Activated naive CD4-positive, alpha-beta T cell treated with anti-CD3 and anti-CD28 coated beads, Interleukin-2, amount 10 ng/mL, durations not matched to agents 7 days and 5 days (primary cell): ENCODE measurements around the gene NPHP4.

ENCODE experiments used
- CTCF ChIA-PET: fragments of 350-600 bp; sonication (Branson Sonifier 250); formaldehyde crosslinking; loops from one replicate; lab custom pipeline; 2021; ENCODE audit warnings: antibody characterized with exemption; lab: Charles Lee
- DNase-seq: peaks from one replicate; pipeline ENCODE4 v3.0.0-alpha.2; 2020
- H3K27ac Mint-ChIP-seq: one replicate; pipeline ENCODE4 v1.8.0; 2021; ENCODE audit warnings: mild to moderate bottlenecking, moderate library complexity, mixed read lengths
- H3K27me3 Mint-ChIP-seq: one replicate; pipeline ENCODE4 v1.8.0; 2021; ENCODE audit warnings: mild to moderate bottlenecking, mixed read lengths
- H3K36me3 Mint-ChIP-seq: one replicate; pipeline ENCODE4 v1.8.0; 2021; ENCODE audit warnings: mixed read lengths
- H3K4me1 Mint-ChIP-seq: one replicate; pipeline ENCODE4 v1.8.0; 2021; ENCODE audit warnings: mixed read lengths
- H3K4me3 Mint-ChIP-seq: one replicate; pipeline ENCODE4 v1.8.0; 2021; ENCODE audit warnings: mild to moderate bottlenecking, moderate library complexity, mixed read lengths
- H3K9me3 Mint-ChIP-seq: one replicate; pipeline ENCODE4 v1.8.0; 2021; ENCODE audit warnings: mixed read lengths

Gene NPHP4

GRCh38 chr1:5890346-5891106, 101.7 kb downstream of the NPHP4 start:
- no peak overlapping the region for H3K4me3 Mint-ChIP-seq
- no peaks in the 10 kb centered on the region for H3K27me3 Mint-ChIP-seq
- no peak overlapping the region for H3K27ac Mint-ChIP-seq
- no peak for DNase-seq
- no peaks in the 10 kb centered on the region for H3K4me1 Mint-ChIP-seq
- CTCF ChIA-PET: no interaction called here
- H3K36me3 Mint-ChIP-seq: peaks cover 5% of the 10 kb centered on the region
- H3K9me3 Mint-ChIP-seq: no peaks in the 10 kb centered on the region

DNA sequence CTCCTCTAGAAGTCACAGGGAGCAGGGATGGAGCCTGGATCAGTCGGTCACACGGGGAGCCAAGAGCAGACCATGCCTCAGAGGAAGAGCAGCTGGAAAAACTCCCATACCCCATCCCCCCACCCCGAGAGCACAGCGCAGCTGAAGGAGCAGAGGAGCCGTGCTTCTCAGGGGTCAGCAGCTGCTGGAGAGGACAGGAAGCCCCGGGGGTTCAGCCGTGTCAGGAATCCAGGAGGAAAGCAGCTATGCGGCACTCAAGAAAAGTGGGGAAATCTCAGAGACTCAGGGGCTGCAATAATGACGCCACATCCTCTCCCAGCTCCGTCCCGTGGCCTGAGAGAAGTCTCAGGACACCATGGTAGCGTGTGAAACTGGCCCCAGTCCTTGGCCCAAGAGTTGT, 102.3 kb downstream of the NPHP4 start:
- no peaks in the 10 kb centered on the region for H3K9me3 Mint-ChIP-seq
- H3K27me3 Mint-ChIP-seq: no peaks in the 10 kb centered on the region
- H3K4me1 Mint-ChIP-seq: no peaks in the 10 kb centered on the region
- H3K4me3 Mint-ChIP-seq: no peak overlapping the region
- H3K27ac Mint-ChIP-seq: no peak overlapping the region
- CTCF ChIA-PET: no interaction called here
- H3K36me3 Mint-ChIP-seq: peaks cover 4% of the 10 kb centered on the region
- no peak for DNase-seq

DNA sequence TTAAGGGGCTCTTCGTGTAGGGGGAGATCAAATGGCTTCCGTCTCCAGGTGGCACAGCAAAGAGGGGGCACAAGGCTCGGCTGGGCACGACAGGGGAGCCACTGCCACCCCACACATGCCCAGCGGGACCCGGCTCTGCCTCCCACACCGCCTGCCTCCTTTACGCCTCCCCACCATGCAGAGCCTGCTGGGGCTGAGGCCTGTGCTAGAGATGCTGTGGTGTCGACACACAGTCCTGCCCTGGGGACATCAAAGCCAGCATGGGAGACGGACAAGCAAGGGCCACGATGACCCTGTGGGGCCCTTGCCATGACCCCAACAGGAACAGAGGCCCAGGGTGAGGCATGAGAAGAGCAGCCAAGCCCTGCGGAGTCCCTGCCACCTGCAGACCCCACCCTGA, 102.8 kb downstream of the NPHP4 start:
- CTCF ChIA-PET: interaction anchor here (0.7 kb wide), 1 partner anchor 379 kb away, joined by 3 read pairs; no protein-coding TSS in a partner anchor
- Mint-ChIP-seq H3K4me3 (no peak overlapping the region), H3K27me3 (no peaks in the 10 kb centered on the region), H3K4me1 (no peaks in the 10 kb centered on the region), H3K36me3 (peaks cover under 1% of the 10 kb centered on the region), H3K27ac (no peak overlapping the region), H3K9me3 (no peaks in the 10 kb centered on the region)
- no peak for DNase-seq

DNA sequence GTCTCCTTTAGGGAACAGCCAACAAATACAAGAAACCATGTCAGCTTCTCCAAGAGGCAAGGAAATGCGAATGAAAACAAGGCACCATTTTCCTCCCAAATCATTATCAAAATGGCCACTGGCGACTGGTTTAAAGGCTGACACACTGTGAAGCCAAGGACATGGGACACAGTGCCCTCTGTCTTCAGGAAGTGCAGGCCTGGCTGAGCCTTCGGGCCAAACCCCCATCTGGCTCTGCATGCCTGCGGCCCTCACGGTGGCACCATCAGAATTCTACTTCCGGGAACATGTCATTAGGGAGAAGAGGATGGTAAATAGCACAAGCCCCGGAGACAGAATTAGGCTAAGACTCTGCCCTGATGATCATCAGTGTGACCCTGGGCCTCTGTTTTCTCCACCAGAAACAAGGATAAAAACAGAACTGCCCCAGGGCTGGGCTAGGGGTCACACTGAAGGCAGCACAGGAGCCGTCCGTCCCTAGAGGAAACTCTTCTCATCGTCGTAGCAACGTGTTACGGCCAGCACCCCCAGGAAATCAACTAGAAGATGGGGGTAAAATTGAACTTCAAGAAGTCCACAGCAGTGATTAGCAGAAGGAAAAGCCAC, 103.5 kb downstream of the NPHP4 start:
- H3K36me3 Mint-ChIP-seq: no peaks in the 10 kb centered on the region
- CTCF ChIA-PET: interaction anchor here (0.7 kb wide), 1 partner anchor 379 kb away, joined by 3 read pairs; no protein-coding TSS in a partner anchor
- no peaks in the 10 kb centered on the region for H3K27me3 Mint-ChIP-seq
- DNase-seq: no peak
- no peaks in the 10 kb centered on the region for H3K4me1 Mint-ChIP-seq
- H3K4me3 Mint-ChIP-seq: no peak overlapping the region
- H3K9me3 Mint-ChIP-seq: no peaks in the 10 kb centered on the region
- H3K27ac Mint-ChIP-seq: no peak overlapping the region

GRCh38 chr1:5887971-5888361, 104.3 kb downstream of the NPHP4 start:
- CTCF ChIA-PET: no interaction called here
- no peak for DNase-seq
- Mint-ChIP-seq H3K27ac (no peak overlapping the region), H3K4me1 (no peaks in the 10 kb centered on the region), H3K9me3 (no peaks in the 10 kb centered on the region), H3K27me3 (no peaks in the 10 kb centered on the region), H3K36me3 (no peaks in the 10 kb centered on the region), H3K4me3 (no peak overlapping the region)

DNA sequence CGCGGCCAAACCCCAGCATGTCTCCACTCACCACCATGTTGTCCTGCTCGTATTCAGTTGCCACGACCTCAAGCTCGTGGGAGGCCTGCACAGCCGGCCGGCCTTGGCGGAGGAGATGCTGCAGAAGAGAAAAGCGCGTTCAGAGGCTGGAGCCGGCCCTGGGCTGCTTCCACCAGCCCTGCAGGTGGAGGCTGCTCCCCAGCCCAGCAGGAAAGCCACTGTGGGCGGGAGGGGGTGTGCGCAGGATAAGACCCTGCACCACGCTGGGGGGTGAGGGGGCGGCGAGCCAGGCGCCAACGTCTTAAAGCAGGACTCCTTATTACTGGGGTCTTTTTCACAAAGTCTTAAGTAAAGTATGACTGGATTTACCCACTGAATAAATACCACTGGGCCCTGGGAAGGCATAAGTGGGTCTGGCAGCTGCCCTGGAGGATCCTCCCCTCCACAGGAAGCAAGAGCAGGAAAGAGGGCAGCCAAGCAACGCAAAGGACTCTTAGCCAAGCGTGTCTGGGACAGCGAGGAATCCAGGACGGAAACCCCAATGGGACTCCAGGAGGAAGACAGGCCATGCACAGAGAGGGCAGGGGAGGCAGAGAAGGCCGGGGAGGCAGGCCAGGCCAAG, 104.8 kb downstream of the NPHP4 start:
- Mint-ChIP-seq H3K27me3 (no peaks in the 10 kb centered on the region), H3K9me3 (no peaks in the 10 kb centered on the region), H3K4me1 (no peaks in the 10 kb centered on the region), H3K27ac (no peak overlapping the region), H3K36me3 (no peaks in the 10 kb centered on the region), H3K4me3 (no peak overlapping the region)
- DNase-seq: no peak
- CTCF ChIA-PET: no interaction called here

DNA sequence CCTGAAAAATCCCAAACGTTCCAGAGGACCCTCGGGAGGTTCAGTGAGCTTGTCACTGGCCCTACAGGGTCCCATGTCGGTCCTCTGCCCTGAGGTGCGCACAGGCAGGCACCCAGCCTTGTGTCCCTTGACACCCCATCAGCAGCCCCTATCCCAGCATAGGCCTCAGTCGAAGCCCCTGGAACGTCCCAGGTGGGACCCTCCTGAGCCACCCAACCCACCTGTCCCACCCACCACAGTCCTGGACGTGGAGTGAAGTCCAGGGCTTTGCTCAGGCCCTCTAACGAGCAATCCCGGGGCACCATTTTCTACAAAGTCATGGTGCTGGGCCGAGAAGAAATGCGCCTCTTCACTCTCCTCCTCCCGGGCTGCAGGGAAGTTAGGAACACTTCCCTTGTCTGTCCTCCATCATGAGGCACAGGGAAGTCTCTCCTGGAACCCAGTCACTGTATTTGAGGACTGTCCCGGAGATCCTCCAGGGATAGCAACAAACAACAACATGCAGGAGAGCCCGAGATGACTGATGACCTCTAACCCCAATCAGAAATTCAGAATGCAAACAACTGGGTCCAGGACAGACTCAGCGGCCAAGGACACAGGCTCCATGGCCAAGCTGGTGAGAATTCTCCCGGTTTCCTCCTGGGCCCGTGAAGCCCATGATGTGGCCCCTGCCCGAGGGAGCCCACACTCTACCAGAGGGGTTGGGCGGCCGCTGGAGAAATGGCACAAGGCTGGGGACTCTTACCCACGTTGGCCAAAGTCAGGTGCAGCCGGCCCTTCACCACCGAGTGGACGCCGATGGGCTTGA, 105.5 kb downstream of the NPHP4 start:
- no peak for DNase-seq
- H3K36me3 Mint-ChIP-seq: no peaks in the 10 kb centered on the region
- no peaks in the 10 kb centered on the region for H3K27me3 Mint-ChIP-seq
- CTCF ChIA-PET: no interaction called here
- H3K4me1 Mint-ChIP-seq: no peaks in the 10 kb centered on the region
- no peak overlapping the region for H3K4me3 Mint-ChIP-seq
- H3K9me3 Mint-ChIP-seq: no peaks in the 10 kb centered on the region
- H3K27ac Mint-ChIP-seq: no peak overlapping the region

GRCh38 chr1:5886140-5886483, 106.1 kb downstream of the NPHP4 start:
- Mint-ChIP-seq H3K4me1 (no peaks in the 10 kb centered on the region), H3K27me3 (no peaks in the 10 kb centered on the region), H3K36me3 (no peaks in the 10 kb centered on the region), H3K9me3 (no peaks in the 10 kb centered on the region), H3K27ac (no peak overlapping the region), H3K4me3 (no peak overlapping the region)
- no peak for DNase-seq
- CTCF ChIA-PET: no interaction called here

GRCh38 chr1:5885471-5886139, 106.6 kb downstream of the NPHP4 start:
- Mint-ChIP-seq H3K4me3 (no peak overlapping the region), H3K27ac (no peak overlapping the region), H3K9me3 (no peaks in the 10 kb centered on the region), H3K27me3 (no peaks in the 10 kb centered on the region), H3K4me1 (no peaks in the 10 kb centered on the region), H3K36me3 (no peaks in the 10 kb centered on the region)
- CTCF ChIA-PET: no interaction called here
- no peak for DNase-seq

DNA sequence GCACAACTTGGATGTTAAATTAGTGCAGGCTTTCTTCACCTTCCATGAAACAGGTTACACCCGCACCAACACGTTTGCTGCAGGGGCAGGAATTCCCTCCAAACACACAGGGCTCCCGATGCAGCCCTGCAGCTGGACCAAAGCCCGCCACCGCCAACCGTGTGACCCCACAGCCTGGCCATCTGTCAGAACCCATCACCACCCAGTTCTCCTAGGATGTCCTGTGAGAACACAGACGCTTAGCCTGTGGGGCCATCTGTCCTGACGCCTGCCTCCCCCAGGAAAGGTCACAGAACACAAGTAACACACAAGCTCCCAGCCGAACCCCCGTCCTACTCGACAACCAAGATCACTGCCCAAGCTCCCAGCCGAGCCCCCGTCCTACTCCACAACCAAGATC, 108.1 kb downstream of the NPHP4 start:
- Mint-ChIP-seq H3K4me1 (no peaks in the 10 kb centered on the region), H3K36me3 (peaks cover 13% of the 10 kb centered on the region)

DNA sequence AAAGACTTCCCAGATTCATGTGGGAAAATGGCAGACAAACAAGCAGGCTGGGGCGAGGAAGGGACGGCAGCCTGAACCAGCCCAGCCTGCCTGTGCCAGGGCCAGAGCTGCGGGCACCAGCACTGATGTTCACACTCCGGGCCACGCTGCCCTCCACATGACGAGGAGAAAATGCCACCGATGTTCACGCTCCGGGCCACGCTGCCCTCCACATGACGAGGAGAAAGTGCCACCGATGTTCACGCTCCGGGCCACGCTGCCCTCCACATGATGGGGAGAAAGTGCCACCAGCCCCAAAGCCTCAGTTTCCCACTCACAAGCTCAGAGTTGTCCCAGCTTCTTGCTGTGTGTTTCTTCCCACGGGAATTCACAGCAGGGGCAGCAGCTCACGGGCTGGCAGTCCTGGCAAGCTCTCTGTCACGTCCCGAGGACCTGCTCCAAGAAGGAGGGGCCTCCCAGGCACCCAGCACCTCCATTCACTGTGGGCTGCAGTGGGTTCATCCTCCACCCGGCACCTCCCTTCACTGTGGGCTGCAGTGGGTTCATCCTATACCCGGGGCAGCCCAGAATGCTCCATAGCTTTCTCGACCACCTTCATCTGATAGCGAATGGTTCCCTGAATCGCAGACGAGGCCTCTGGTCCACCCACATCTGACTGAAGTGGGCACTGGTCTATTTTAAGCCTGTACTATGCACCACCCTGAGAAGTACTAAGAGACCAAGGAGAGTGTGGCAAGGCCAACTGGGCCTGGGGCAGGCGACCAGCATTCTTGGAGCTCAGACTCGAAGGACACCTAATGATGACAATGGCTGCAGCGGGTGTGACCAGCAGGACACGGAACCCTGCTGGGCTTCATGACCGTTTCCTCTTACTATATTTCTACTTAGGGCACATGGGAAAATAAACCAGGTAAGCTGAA, 108.8 kb downstream of the NPHP4 start:
- CTCF ChIA-PET: no interaction called here
- DNase-seq: no peak
- no peaks in the 10 kb centered on the region for H3K4me1 Mint-ChIP-seq
- H3K27ac Mint-ChIP-seq: no peak overlapping the region
- H3K9me3 Mint-ChIP-seq: peaks cover 4% of the 10 kb centered on the region
- H3K36me3 Mint-ChIP-seq: peaks cover 14% of the 10 kb centered on the region
- H3K27me3 Mint-ChIP-seq: no peaks in the 10 kb centered on the region
- H3K4me3 Mint-ChIP-seq: no peak overlapping the region

More for the DNA sequence above, 108.1 kb downstream of the NPHP4 start:
- H3K27me3 Mint-ChIP-seq: no peaks in the 10 kb centered on the region
- no peak overlapping the region for H3K27ac Mint-ChIP-seq
- H3K9me3 Mint-ChIP-seq: peaks cover 4% of the 10 kb centered on the region
- no peak for DNase-seq
- CTCF ChIA-PET: no interaction called here
- H3K4me3 Mint-ChIP-seq: no peak overlapping the region

- Mint-ChIP-seq H3K4me3 (no peak overlapping the region), H3K27me3 (no peaks in the 10 kb centered on the region), H3K9me3 (peaks cover 4% of the 10 kb centered on the region), H3K36me3 (peaks cover 14% of the 10 kb centered on the region), H3K4me1 (no peaks in the 10 kb centered on the region), H3K27ac (no peak overlapping the region)
- CTCF ChIA-PET: no interaction called here
- DNase-seq: no peak
Observed at GRCh38 chr1:5882367-5883128, 109.7 kb downstream of the NPHP4 start.
